Lower leg skin (tissue), 3 donors: ENCODE results near the gene NDRG3.

Experiments used
- CTCF ChIP-seq, 3 donors: fragments of 450-650 bp; IDR thresholded peaks; one replicate each; pipeline ENCODE4 v1.5.1; 2016; ENCODE audit warnings: antibody characterized with exemption in 3 of 3, mild to moderate bottlenecking in 3 of 3, moderate library complexity in 2 of 3
- POLR2A ChIP-seq, 2 donors: fragments of 450-650 bp; IDR thresholded peaks; one replicate each; pipeline ENCODE4 v1.6.1; 2016 to 2017; ENCODE audit warnings: antibody characterized with exemption in 2 of 2, mild to moderate bottlenecking in 1 of 2, moderate library complexity in 1 of 2

GRCh38 chr20:36775826-36776225 is 29.9 kb upstream of the NDRG3 start:
- TF ChIP-seq POLR2A (IDR thresholded peaks at IDR 0.05) = no peak
- no peak for TF ChIP-seq CTCF (IDR thresholded peaks at IDR 0.05)
